Neural progenitor cell (in vitro differentiated cells): ENCODE measurements around the gene KIAA2012.

Experiments used
- CTCF ChIP-seq: fragments of 200-600 bp; sonication (generic); IDR thresholded peaks from 2 replicates; pipeline ENCODE4 v1.5.1; 2017; ENCODE audit warnings: antibody characterized with exemption, mild to moderate bottlenecking
- EZH2 ChIP-seq: fragments of 200-600 bp; sonication (generic); IDR thresholded peaks from 2 replicates; pipeline ENCODE4 v1.6.1; 2017; ENCODE audit warnings: antibody characterized with exemption, mild to moderate bottlenecking, moderate library complexity

GRCh38 chr2:202186641-202187202 is 113.7 kb downstream of the KIAA2012 start:
- TF ChIP-seq CTCF, result no peak
- TF ChIP-seq EZH2, result no peak
